ENCODE data around the gene SLC28A2. TPM values are rescaled to one million over a fixed set of nuclear protein-coding genes. Genes with fewer than 3 reads are reported as not detected.

The SLC28A2 gene
- total and polyA plus RNA-seq, 9 of the 15 experiments (the other 6 are each of a cell fraction or from before 2014, with no cell fraction given): 0.03 to 0.04 TPM; not detected in 7

GRCh38 chr15:45205192-45205591, 46.8 kb upstream of the SLC28A2 start (continued):
- TF ChIP-seq ZNF79 (CRISPR knock-in tag; IDR thresholded peaks at IDR 0.05; ENCODE audit: low read depth): no peak
- TF ChIP-seq ZKSCAN3 (CRISPR knock-in tag; IDR thresholded peaks at IDR 0.05): no peak
- no peak for TF ChIP-seq ZNF830 (CRISPR knock-in tag; IDR thresholded peaks at IDR 0.05)
- TF ChIP-seq PPARD (CRISPR knock-in tag; IDR thresholded peaks at IDR 0.05): no peak
- no peak for TF ChIP-seq PURB (CRISPR knock-in tag; IDR thresholded peaks at IDR 0.05; ENCODE audit: low read depth)
- no peak for TF ChIP-seq POLR2B (IDR thresholded peaks at IDR 0.05; ENCODE audit: low read depth, partially characterized antibody)
- TF ChIP-seq HDAC2 (IDR thresholded peaks at IDR 0.05): no peak
- no peak for TF ChIP-seq CCNT2 (IDR thresholded peaks at IDR 0.05; ENCODE audit: borderline replicate concordance, extremely low read depth, insufficient read length, low read depth, low read length)
- TF ChIP-seq ID3 (CRISPR knock-in tag; IDR thresholded peaks at IDR 0.05): no peak
- TF ChIP-seq ID3 (tag; IDR thresholded peaks at IDR 0.05): no peak
- peak; percentile 76 for TF ChIP-seq SMC3 (conservative IDR thresholded peaks at IDR 0.05; ENCODE audit: insufficient read depth, low read depth, low read length)
- no peak for TF ChIP-seq ZBTB33 (CRISPR knock-in tag; IDR thresholded peaks at IDR 0.05)
- no peak for TF ChIP-seq ARHGAP35 (IDR thresholded peaks at IDR 0.05; ENCODE audit: partially characterized antibody)
- TF ChIP-seq DNMT1 (IDR thresholded peaks at IDR 0.05): no peak
- peak; percentile 5 for TF ChIP-seq ZFP36 (IDR thresholded peaks at IDR 0.05; ENCODE audit: low read depth, low read length, partially characterized antibody)
- TF ChIP-seq HNRNPL (IDR thresholded peaks at IDR 0.05; ENCODE audit: low read depth, low read length): no peak
- TF ChIP-seq CHD7 (IDR thresholded peaks at IDR 0.05; ENCODE audit: low read depth, low read length): no peak
